Astrocyte of the spinal cord (primary cell): Measurements from ENCODE around the gene RERE.

Source experiments
- DNase-seq: peaks from one replicate; pipeline ENCODE4 v3.0.0; 2011; ENCODE audit warnings: low read depth, low spot score
- H3K4me3 ChIP-seq: 2 replicates; pipeline ENCODE4 v1.5.1; 2011; ENCODE audit warnings: low read depth, mild to moderate bottlenecking, low read length, moderate library complexity
- CTCF ChIP-seq: IDR thresholded peaks from 2 replicates; pipeline ENCODE4 v1.5.1; 2012; ENCODE audit warnings: low read depth, mild to moderate bottlenecking, low read length, inconsistent platforms
- in situ Hi-C: cut with HindIII; loops from 2 replicates; pipeline ENCODE4 v1.10.0; 2017; ENCODE audit warnings: low sequenced_read_pairs

The RERE gene

GRCh38 chr1:8349473-8349865 is 468.0 kb downstream of the RERE start:
- TF ChIP-seq CTCF, result no peak
- in situ Hi-C loops, result no loop called here
- H3K4me3 ChIP-seq, result no peak overlapping the region
- no peak for DNase-seq

- in situ Hi-C loops, result no loop called here
- TF ChIP-seq CTCF, result peak; percentile 83
- no peak overlapping the region for H3K4me3 ChIP-seq
- DNase-seq, result peak; percentile 58
Measured at GRCh38 chr1:8348777-8349472, 468.5 kb downstream of the RERE start.

GRCh38 chr1:8348047-8348776 is 469.2 kb downstream of the RERE start:
- no peak overlapping the region for H3K4me3 ChIP-seq
- DNase-seq, result no peak
- TF ChIP-seq CTCF, result no peak
- in situ Hi-C loops, result no loop called here

GRCh38 chr1:8347635-8348034 is 469.8 kb downstream of the RERE start:
- no peak for TF ChIP-seq CTCF
- DNase-seq, result no peak
- H3K4me3 ChIP-seq, result no peak overlapping the region
- in situ Hi-C loops, result no loop called here

- no peak for DNase-seq
- in situ Hi-C loops, result no loop called here
- no peak for TF ChIP-seq CTCF
- no peak overlapping the region for H3K4me3 ChIP-seq
Measured at GRCh38 chr1:8345621-8346415, 471.6 kb downstream of the RERE start.

GRCh38 chr1:8344893-8345507 is 472.4 kb downstream of the RERE start:
- no peak overlapping the region for H3K4me3 ChIP-seq
- DNase-seq, result no peak
- in situ Hi-C loops, result no loop called here
- TF ChIP-seq CTCF, result no peak
